ENCODE measurements around the gene ZNRF3. TPM values are rescaled to one million over a fixed set of nuclear protein-coding genes. Genes with fewer than 3 reads are reported as not detected.

Gene ZNRF3
- total and polyA plus RNA-seq, 2 experiments from 2014 or later: 11.1 to 32.2 TPM

- Histone ChIP-seq H3K27ac (ENCODE audit: low read depth) (no peak overlapping the region), H4K20me1 (replicated peaks; ENCODE audit: insufficient read depth) (no peaks in the 10 kb centered on the region), H3K4me1 (ENCODE audit: insufficient read depth) (peaks cover 23% of the 10 kb centered on the region), H3K79me2 (replicated peaks; ENCODE audit: insufficient read depth) (no peaks in the 10 kb centered on the region), H3F3A (replicated peaks; ENCODE audit: low read depth) (no peaks in the 10 kb centered on the region), H3K36me3 (ENCODE audit: insufficient read depth) (no peaks in the 10 kb centered on the region), H3K4me3 (no peak overlapping the region), H3K27me3 (ENCODE audit: insufficient read depth) (no peaks in the 10 kb centered on the region), H3K4me2 (no peak overlapping the region), H2AFZ (no peak overlapping the region), H3K9me2 (ENCODE audit: insufficient read depth) (no peaks in the 10 kb centered on the region)
- H3K4me1 Mint-ChIP-seq: peaks cover 27% of the 10 kb centered on the region
- DNase-seq (ENCODE audit: low spot score) (no peak), ATAC-seq (no peak)
- no peak for TF ChIP-seq STAT1 (IDR thresholded peaks at IDR 0.05; ENCODE audit: unreplicated experiment)
- no peak for TF ChIP-seq ZNF331 (CRISPR knock-in tag; IDR thresholded peaks at IDR 0.05; ENCODE audit: low read depth)
- no peak for TF ChIP-seq ETS1 (IDR thresholded peaks at IDR 0.05)
- H3K4me3 Mint-ChIP-seq: no peak overlapping the region
- H3K27ac Mint-ChIP-seq: no peak overlapping the region; the same call in 1 of the 2 replicates
- no peaks in the 10 kb centered on the region for H3K9me3 Mint-ChIP-seq
- peaks cover 5% of the 10 kb centered on the region for H3K27me3 Mint-ChIP-seq (ENCODE audit: insufficient read depth, low read depth, poor library complexity)
- no peaks in the 10 kb centered on the region for H3K36me3 Mint-ChIP-seq (ENCODE audit: low read depth)
Observed at GRCh38 chr22:29095459-29095858, 212.1 kb downstream of the ZNRF3 start.

DNA sequence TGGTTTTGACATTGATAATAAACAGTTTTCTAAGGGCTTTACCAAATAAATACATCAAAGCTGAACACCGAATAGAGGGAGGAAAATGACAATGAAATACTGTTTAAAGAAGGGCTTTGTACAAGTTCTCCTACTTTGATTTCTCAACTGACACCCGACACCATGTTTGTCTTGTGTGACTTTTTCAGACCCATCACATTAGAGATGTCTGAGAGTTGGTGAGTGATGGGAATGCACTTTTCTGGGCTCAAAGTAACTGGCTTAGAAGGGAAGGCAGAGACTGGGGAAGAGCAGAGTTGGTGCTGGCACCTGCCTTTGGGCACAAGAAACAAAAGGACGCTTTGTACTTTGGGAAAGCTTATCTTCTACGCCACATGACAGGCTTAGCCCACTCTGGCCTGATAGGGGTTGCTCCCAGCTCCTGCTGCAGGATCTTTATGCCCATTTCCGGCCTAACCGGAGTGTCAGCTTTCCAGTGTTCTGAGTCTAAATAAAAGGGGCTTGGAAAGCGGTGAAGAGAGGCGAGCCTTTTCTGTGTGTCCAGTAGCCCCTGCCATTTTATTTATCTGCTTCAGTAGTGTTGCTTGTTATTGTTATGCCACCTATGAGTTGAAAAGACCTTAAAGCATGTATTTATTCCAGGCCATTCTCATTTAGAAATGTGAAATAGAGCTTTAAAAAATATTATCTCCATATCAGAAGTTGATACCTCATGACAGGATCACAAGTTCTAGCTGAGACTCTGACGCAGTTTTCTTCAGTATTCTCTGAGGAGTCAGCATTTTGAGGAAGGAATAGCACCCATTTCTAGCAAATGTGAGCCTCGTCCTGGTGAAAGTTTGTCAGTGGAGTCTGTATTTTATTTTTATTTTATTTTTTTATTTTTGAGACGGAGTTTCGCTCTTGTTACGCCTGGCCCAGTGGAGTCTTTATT lies 213.6 kb downstream of the ZNRF3 start:
- H3K4me3 ChIP-seq: no peak overlapping the region
- ATAC-seq: peak; percentile 56
- peak; percentile 35 for DNase-seq (ENCODE audit: low spot score)
- peaks cover 27% of the 10 kb centered on the region for H3K4me1 Mint-ChIP-seq
- no peaks in the 10 kb centered on the region for H3K9me3 Mint-ChIP-seq
- H3F3A ChIP-seq (replicated peaks; ENCODE audit: low read depth): no peaks in the 10 kb centered on the region
- no peaks in the 10 kb centered on the region for H3K36me3 ChIP-seq (ENCODE audit: insufficient read depth)
- no peak overlapping the region for H3K27ac ChIP-seq (ENCODE audit: low read depth)
- peaks cover 6% of the 10 kb centered on the region for H3K27me3 Mint-ChIP-seq (ENCODE audit: insufficient read depth, low read depth, poor library complexity)
- no peaks in the 10 kb centered on the region for H3K9me2 ChIP-seq (ENCODE audit: insufficient read depth)
- no peaks in the 10 kb centered on the region for H4K20me1 ChIP-seq (replicated peaks; ENCODE audit: insufficient read depth)
- H3K27ac Mint-ChIP-seq: no peak overlapping the region; the same call in 1 of the 2 replicates
- H3K79me2 ChIP-seq (replicated peaks; ENCODE audit: insufficient read depth): no peaks in the 10 kb centered on the region
- no peaks in the 10 kb centered on the region for H3K36me3 Mint-ChIP-seq (ENCODE audit: low read depth)
- H3K27me3 ChIP-seq (ENCODE audit: insufficient read depth): no peaks in the 10 kb centered on the region
- peak overlapping the region; percentile 33 for H3K4me2 ChIP-seq
- H3K4me3 Mint-ChIP-seq: no peak overlapping the region
- peaks cover 23% of the 10 kb centered on the region for H3K4me1 ChIP-seq (ENCODE audit: insufficient read depth)
- no peak overlapping the region for H2AFZ ChIP-seq
- TF ChIP-seq JUNB (IDR thresholded peaks at IDR 0.05; ENCODE audit: unreplicated experiment) (no peak), ZNF331 (CRISPR knock-in tag; IDR thresholded peaks at IDR 0.05; ENCODE audit: low read depth) (no peak), EZH2phosphoT487 (IDR thresholded peaks at IDR 0.05; ENCODE audit: unreplicated experiment) (no peak), STAT1 (IDR thresholded peaks at IDR 0.05; ENCODE audit: unreplicated experiment) (no peak), ZNF114 (CRISPR knock-in tag; IDR thresholded peaks at IDR 0.05) (no peak), ZNF462 (CRISPR knock-in tag; IDR thresholded peaks at IDR 0.05) (no peak), ETS1 (IDR thresholded peaks at IDR 0.05) (no peak), POLR2AphosphoS5 (IDR thresholded peaks at IDR 0.05; ENCODE audit: low read depth) (no peak)
